ENCODE results near the gene MUC6. TPM values are rescaled to one million over a fixed set of nuclear protein-coding genes. Genes with fewer than 3 reads are reported as not detected.

Gene MUC6
- total and polyA plus RNA-seq, 2 of the 8 experiments (the other 6 are each of a cell fraction or from before 2014, with no cell fraction given): not detected

- Histone ChIP-seq H3K9me3 (ENCODE audit: insufficient read depth in 2 of 2, low read depth in 1 of 2, low read length in 1 of 2) (no peaks in the 10 kb centered on the region), H3K4me3 (ENCODE audit: extremely low read depth in 1 of 4, insufficient read depth in 2 of 4, low read depth in 3 of 4, low read length in 4 of 4) (no peak overlapping the region), H3K27ac (ENCODE audit: low read depth, low read length) (no peak overlapping the region), H3K23me2 (ENCODE audit: low read depth, low read length) (peaks cover 7% of the 10 kb centered on the region), H3K79me2 (ENCODE audit: control insufficient read depth in 1 of 2, insufficient read depth in 2 of 2, low read length in 2 of 2) (no peaks in the 10 kb centered on the region), H3K56ac (replicated peaks; ENCODE audit: insufficient read length, low read depth, low read length) (no peak overlapping the region), H3K36me3 (ENCODE audit: control insufficient read depth in 2 of 4, insufficient read depth in 4 of 4, low read length in 3 of 4) (no peaks in the 10 kb centered on the region), H4K5ac (ENCODE audit: insufficient read length, low read depth, low read length) (no peak overlapping the region), H4K20me1 (replicated peaks in 1 of 2; ENCODE audit: control insufficient read depth in 1 of 2, insufficient read depth in 2 of 2, low read length in 2 of 2) (peaks cover 0 to 11% of the 10 kb centered on the region in 2 experiments), H3K4ac (replicated peaks; ENCODE audit: insufficient read length, low read depth, low read length) (no peak overlapping the region), H3K9ac (replicated peaks in 1 of 4; ENCODE audit: extremely low read depth in 1 of 4, low read depth in 3 of 4, low read length in 3 of 4) (no peak overlapping the region), H3K4me2 (ENCODE audit: insufficient read depth in 1 of 2, low read depth in 2 of 2, low read length in 2 of 2) (no peak overlapping the region), H3K79me1 (ENCODE audit: low read depth, low read length) (peaks cover 4% of the 10 kb centered on the region; the same call in 1 of the 2 replicates), H3K18ac (ENCODE audit: extremely low read depth, low read length) (no peak overlapping the region), H2BK5ac (ENCODE audit: low read depth, low read length) (no peak overlapping the region), H2BK20ac (ENCODE audit: low read length) (no peak overlapping the region), H2BK12ac (ENCODE audit: low read depth, low read length) (no peak overlapping the region), H2AK5ac (ENCODE audit: low read depth, low read length) (no peak overlapping the region), H3K27me3 (replicated peaks in 1 of 4; ENCODE audit: control insufficient read depth in 3 of 4, extremely low read depth in 1 of 4, insufficient read depth in 3 of 4, low read length in 3 of 4) (no peaks in the 10 kb centered on the region), H4K8ac (ENCODE audit: extremely low read depth, insufficient read depth, low read length) (no peak overlapping the region), H3K14ac (ENCODE audit: insufficient read length) (no peak overlapping the region), H3K23ac (ENCODE audit: insufficient read length) (no peak overlapping the region), H2BK15ac (ENCODE audit: low read length) (0 out of 2 replicates have a peak overlapping the region, but pooled peaks have one; percentile 72), H3K4me1 (replicated peaks in 1 of 4; ENCODE audit: control insufficient read depth in 3 of 4, insufficient read depth in 4 of 4, low read length in 3 of 4) (peaks cover 0 to 2% (median 0%) of the 10 kb centered on the region in 4 experiments; a peak in 2 of 7 replicates), H2AFZ (ENCODE audit: low read length) (no peak overlapping the region), H4K91ac (replicated peaks; ENCODE audit: insufficient read length, low read length) (peak overlapping the region; percentile 15), H2BK120ac (replicated peaks; ENCODE audit: low read depth, low read length) (no peak overlapping the region)
- ChIA-PET POLR2A (ENCODE audit: partially characterized antibody) (interaction anchor here (1.0 kb wide), 1 partner anchor 17 kb away, joined by 3 read pairs; no protein-coding TSS in a partner anchor), CTCF (ENCODE audit: partially characterized antibody) (interaction anchor here (1.5 to 3.1 kb wide), 3 partner anchors 25 to 136 kb away, joined by 4 to 9 read pairs (median 4); no protein-coding TSS in a partner anchor)
- WGBS, 2 experiments (ENCODE audit: extremely low coverage in 1 of 2, insufficient coverage in 1 of 2, insufficient read length in 1 of 2, insufficient replicate concordance in 2 of 2, low coverage in 1 of 2, low lambda C conversion rate in 2 of 2, missing lambda C conversion rate in 1 of 2): 92% methylated on average over 8 of the region's 8 CpGs; no CpG with 5 or more reads in 1 of the 2 experiments
- FAIRE-seq: no peak
- DNase-seq (ENCODE audit: low read depth in 1 of 2, low spot score in 2 of 2): no peak
- no peak for TF ChIP-seq SP2 (IDR thresholded peaks at IDR 0.05; ENCODE audit: low read length)
- no peak for TF ChIP-seq EZH2 (IDR thresholded peaks at IDR 0.05; ENCODE audit: low read depth, low read length, severe bottlenecking)
- TF ChIP-seq KDM5A (IDR thresholded peaks at IDR 0.05; ENCODE audit: low read length): no peak
- TF ChIP-seq USF2 (IDR thresholded peaks at IDR 0.05; ENCODE audit: low read length): no peak
- TF ChIP-seq SIRT6 (IDR thresholded peaks at IDR 0.05; ENCODE audit: low read length): no peak
- TF ChIP-seq ATF3 (IDR thresholded peaks at IDR 0.05; ENCODE audit: insufficient read depth, low read depth, low read length): no peak
- TF ChIP-seq BCL11A (IDR thresholded peaks at IDR 0.05; ENCODE audit: low read depth in 2 of 2, low read length in 2 of 2): no peak
- TF ChIP-seq MAFK (IDR thresholded peaks at IDR 0.05; ENCODE audit: low read depth, low read length): no peak
- no peak for TF ChIP-seq SP1 (IDR thresholded peaks at IDR 0.05; ENCODE audit: low read depth, low read length)
Observed at GRCh38 chr11:1034001-1034400, 2.5 kb downstream of the MUC6 start.

All from H1 (cell line).